DMS114 treated with DMSO at 0.1 percent for 48 hours (cell line): ENCODE measurements around the gene CABLES1.

ENCODE experiments used
- DNase-seq: peaks from one replicate; lab custom pipeline; 2025; ENCODE audit not compliant: unreplicated experiment; lab: John Stamatoyannopoulos, UW

CABLES1 gene

GRCh38 chr18:23189768-23190661 lies 54.7 kb downstream of the CABLES1 start:
- no peak for DNase-seq

GRCh38 chr18:23191232-23191631 lies 55.9 kb downstream of the CABLES1 start:
- DNase-seq, result no peak

DNA sequence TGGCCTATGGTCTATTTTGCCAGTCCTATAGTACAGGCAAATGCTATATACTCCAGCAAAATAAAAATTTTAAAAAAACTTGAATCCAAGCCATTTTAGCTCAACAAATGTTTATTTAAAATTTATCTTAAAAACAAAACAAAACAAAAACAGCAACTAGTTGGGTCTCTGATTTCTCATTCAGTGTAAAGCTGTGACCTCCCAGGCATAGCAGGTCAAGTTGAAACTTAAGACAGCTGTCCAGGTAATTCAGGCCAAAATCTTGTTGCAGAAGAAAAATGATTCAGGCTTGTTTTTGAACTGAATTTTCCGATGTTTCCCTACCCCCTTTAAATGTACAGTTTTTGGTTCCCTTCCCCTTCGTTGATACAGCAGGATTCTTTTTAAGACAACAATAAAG lies 58.5 kb downstream of the CABLES1 start:
- DNase-seq, result no peak

DNA sequence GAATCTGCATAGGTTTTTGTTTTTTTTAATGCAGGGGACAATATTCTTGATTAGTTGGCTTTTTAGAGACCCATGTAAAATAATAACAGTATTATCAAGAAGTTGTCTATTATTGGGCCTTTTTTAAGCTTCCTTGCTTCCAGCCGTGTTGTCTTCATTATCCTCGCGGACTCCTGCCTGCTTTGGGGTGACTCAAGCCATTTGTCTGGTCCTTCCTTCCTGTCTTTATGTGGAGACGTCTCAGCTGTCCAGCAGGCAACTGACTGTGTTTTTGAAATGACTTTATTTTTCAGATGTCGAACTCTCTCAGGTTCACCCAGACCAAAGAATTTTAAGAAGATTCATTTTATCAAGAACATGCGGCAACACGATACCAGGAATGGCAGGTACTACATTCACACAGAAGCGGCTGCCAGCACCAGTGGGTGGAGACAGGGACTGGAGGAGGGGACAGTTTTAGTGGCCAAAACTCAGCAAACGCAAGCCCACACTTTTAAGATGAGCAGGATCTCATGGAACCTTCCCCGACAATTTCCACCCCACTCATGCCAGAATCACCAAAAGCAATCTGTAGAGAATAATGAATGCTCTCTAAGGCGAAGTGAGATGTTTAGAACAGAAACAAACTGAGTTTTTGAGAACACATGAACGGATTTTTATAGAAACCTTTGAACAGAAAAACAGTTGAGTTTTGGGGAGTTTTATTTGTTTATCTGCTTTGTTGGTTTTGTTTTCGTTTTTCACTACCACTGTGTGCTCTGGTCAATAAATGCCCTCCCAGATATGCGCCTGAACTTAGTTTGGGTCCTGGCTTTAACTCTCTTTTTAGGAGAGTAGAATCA lies 59.1 kb downstream of the CABLES1 start:
- DNase-seq, result no peak

- DNase-seq, result no peak
Observed at GRCh38 chr18:23194997-23195957, 60.0 kb downstream of the CABLES1 start.

DNA sequence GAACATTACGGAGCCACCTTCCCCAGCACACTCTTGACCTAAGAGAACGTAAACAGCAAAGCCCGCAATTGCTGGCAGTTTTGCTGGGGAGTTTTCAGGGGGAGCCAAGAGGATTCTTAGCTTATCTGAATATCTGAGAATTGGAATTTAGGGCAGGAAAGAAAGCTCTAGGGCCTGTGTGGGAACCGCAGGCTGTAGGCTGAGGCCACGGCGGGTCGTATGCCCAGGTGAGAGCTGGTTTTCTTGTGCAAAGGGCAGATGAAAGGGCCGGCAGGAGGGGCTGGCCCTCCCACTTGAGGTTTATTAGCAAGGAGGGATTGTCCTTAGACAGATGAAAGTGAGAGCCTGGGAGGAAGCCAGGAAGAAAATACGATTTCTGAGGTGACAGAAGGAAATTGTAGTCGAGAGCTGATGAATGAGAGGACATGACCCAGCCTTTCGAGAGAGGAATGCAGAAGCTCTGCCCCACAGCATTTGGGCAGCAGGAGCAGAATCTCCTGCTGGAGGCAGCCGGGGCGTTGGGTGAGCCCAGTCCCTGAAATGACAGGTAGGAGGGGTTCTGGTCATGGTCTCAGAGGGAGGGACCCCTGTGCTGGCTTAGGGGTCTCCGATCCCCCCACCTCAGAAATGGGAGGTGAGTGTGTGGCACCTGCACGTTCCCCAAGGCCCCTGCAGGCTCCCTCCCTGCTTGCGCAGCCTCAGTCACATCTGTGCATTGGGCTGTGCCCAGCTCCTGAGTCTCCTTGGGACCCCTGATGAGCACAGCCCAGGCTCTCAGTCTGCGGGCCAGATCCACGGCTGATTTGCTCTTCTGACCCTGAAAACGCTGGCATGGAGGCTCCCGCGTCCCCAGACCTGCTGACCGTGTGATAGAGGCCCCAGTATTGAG lies 61.1 kb downstream of the CABLES1 start:
- DNase-seq, result no peak

DNA sequence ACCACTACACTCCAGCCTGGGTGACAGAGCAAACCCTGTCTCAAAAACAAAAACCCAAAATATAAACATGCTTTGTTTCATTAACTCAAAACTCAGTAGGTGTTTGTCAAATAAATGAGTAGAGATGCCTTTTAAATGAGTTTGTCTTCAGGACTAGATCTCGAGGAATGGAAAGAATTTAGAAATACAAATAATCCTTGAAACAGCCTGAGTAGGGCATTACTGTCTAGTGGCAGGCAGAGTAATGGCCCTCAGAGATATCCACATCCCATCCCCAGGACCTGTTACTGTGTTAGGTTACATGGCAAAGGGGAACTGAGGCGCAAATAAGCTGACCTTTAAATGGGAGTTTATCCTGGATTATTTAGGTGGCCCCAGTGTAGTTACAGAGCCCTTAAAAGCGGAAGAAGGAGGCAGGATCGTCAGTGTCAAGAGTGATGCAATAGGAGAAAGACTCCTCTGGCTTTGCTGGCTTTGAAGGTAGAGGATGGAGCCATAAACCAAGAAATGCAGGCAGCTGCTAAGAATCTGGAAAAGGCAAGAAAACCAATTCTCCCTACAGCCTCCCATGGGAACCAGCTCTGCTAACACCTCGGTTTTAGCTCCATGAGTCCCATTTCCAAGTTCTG lies 63.0 kb downstream of the CABLES1 start:
- no peak for DNase-seq

DNA sequence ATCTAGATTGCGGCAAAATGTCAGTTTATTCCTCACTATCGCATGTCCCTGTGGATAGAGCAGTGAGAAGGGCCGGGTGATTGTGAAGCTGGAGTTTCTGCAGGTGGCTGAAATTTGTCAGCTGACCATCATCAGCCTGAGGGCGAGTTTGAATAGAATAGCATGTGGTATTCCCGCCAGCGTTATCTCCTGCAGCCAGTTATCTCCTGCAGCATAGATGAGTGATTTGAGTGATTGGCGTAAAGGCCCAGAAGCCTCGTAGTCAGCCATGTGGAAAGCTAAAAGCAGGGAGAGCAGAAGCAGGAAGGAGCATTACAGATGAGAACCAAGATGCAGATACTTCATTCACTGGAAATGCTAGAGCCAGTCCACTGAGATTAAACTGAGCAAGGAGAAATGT lies 65.5 kb downstream of the CABLES1 start:
- DNase-seq, result no peak

DNA sequence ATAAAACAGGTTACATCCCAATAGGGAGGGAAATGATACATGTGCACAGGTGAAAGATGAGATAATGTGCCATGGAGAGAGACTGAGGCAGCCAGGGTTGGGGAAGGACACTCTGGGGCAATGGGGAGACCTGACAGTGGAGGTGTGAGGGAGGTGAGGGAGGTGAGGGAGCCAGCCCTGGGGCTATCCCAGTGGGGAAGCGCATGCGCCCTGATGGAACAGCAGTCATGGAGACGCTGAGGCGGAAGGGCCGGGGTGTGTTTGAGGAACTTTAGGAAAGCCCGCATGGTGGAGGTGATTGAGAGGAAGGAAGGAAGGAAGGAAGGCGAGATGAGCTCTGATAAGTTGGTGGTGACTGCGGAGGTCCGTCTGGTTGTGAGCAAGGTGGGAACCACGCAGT lies 66.5 kb downstream of the CABLES1 start:
- DNase-seq, result no peak

GRCh38 chr18:23203891-23204432 lies 68.7 kb downstream of the CABLES1 start:
- no peak for DNase-seq

DNA sequence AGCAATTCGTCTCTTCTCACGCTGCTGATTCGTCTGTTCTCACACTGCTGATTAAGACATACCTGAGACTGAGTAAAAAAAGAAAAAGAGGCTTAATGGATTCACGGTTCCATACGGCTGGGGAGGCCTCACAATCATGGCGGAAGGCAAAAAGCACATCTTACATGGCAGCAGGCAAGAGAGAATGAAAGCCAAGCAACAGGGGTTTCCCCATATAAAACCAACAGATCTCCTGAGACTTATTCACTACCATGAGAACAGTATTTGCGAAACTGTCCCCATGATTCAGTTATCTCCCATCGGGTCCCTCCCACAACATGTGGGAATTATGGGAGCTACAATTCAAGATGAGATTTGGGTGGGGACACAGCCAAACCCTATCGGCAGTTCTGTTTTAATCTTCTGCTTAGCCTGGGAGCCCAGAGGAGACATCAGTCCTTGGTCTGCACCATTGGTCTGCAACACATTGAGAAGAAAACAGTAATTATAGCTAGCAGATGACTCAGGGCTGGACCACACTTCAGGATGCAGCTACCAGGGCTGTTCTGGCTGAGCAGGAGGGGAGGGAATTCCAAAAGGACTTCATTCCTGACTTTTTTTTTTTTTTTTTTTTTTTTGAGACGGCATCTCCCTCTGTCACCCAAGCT lies 69.4 kb downstream of the CABLES1 start:
- DNase-seq, result no peak

GRCh38 chr18:23205980-23206379 lies 70.7 kb downstream of the CABLES1 start:
- DNase-seq, result no peak

GRCh38 chr18:23207191-23207955 lies 72.1 kb downstream of the CABLES1 start:
- DNase-seq, result no peak

- DNase-seq, result no peak
Observed at GRCh38 chr18:23207994-23208393, 72.7 kb downstream of the CABLES1 start.

GRCh38 chr18:23208600-23208999 lies 73.3 kb downstream of the CABLES1 start:
- no peak for DNase-seq

DNA sequence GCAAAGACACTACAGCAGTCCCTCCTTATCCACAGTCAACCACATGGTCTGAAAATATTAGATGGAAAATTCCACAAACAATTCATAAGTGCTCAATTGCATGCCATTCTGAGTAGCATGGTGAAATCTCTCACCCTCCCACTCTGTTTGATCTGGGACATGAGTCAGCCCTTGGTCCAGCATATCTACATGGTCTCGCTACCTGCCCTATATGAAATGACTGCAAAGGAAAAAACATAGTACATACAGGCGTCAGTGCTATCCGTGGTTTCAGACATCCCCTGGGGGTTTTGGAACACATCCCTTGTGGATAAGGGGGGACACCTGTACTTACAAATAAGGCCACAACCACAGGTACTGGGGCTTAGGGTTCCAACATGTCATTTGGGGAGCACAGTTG lies 73.7 kb downstream of the CABLES1 start:
- no peak for DNase-seq

DNA sequence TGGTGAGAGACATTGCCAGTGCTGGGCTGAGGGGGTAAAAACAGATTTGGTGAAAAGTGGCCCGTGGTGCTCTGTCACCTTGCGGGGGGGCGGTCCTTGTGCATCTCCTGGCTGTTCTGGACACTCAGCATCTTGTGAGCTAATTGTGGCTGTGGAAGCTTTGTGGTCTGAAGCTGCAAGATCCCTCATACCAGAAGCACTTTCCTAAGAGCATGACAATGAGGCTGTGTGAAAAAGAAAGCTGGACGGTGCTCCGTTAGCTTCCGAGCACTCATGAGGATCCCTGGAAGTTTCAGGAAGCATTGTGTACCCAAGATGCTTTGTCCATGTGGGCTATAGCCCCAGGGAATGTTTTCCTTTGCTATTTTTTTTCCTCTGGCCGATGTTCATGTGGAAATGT lies 74.5 kb downstream of the CABLES1 start:
- DNase-seq, result no peak

- DNase-seq, result no peak
Observed at GRCh38 chr18:23210526-23210925, 75.2 kb downstream of the CABLES1 start.
